B cell (primary cell): ENCODE results near the gene IGFBP7. TPM values are rescaled to one million over a fixed set of nuclear protein-coding genes. Genes with fewer than 3 reads are reported as not detected.

Experiments used
- ATAC-seq: fragments of 200-7000 bp; cut with Tn5 transposase; one replicate; pipeline ENCODE4 v1.10.0; 2021; ENCODE audit warnings: low read depth, mild to moderate bottlenecking, moderate number of reproducible peaks, moderate library complexity
- CTCF ChIA-PET: fragments of 350-600 bp; sonication (Branson Sonifier 250); formaldehyde crosslinking; loops from one replicate; lab custom pipeline; 2021; ENCODE audit warnings: antibody characterized with exemption, inconsistent platforms; lab: Charles Lee
- POLR2A ChIA-PET: fragments of 350-600 bp; sonication (Branson Sonifier 250); formaldehyde crosslinking; loops from one replicate; lab custom pipeline; 2021; ENCODE audit warnings: antibody characterized with exemption; lab: Charles Lee
- DNase-seq: peaks from one replicate; pipeline ENCODE4 v3.0.0; 2013
- H2AFZ ChIP-seq: 2 replicates; pipeline ENCODE4 v1.6.1; 2012; ENCODE audit warnings: mild to moderate bottlenecking, low read depth, low read length; ENCODE audit not compliant: insufficient read depth, poor library complexity, severe bottlenecking
- H3K27ac ChIP-seq, 2 donors: 1 replicate in 1 of 2; 2 replicates in 1 of 2; pipeline ENCODE4 v1.5.1; 2012 to 2013; ENCODE audit warnings: low read length in 2 of 2, mild to moderate bottlenecking in 2 of 2, moderate library complexity in 1 of 2
- H3K27me3 ChIP-seq, 4 experiments: fragments of 200-600 bp in 1 of 4; sonication (generic) in 1 of 4; replicated peaks in 1 of 4; 1 replicate in 2 of 4; 2 replicates in 2 of 4; pipeline versions ENCODE4 v1.6.1 to v1.7.0; 2013 to 2016; ENCODE audit warnings: low read length in 3 of 4, mild to moderate bottlenecking in 2 of 4, mixed read lengths in 1 of 4, moderate library complexity in 1 of 4; ENCODE audit not compliant: insufficient read depth in 4 of 4, control insufficient read depth in 3 of 4; ENCODE audit errors: control extremely low read depth in 1 of 4
- H3K36me3 ChIP-seq, 2 experiments: replicated peaks in 1 of 2; 1 replicate in 1 of 2; 2 replicates in 1 of 2; pipeline versions ENCODE4 v1.6.1 to v1.7.1; 2013; ENCODE audit warnings: low read length in 1 of 2; ENCODE audit not compliant: insufficient read depth in 2 of 2, control insufficient read depth in 1 of 2; ENCODE audit errors: control extremely low read depth in 1 of 2, extremely low read depth in 1 of 2
- H3K4me1 ChIP-seq, 2 donors: fragments of 200-600 bp in 1 of 2; sonication (generic) in 1 of 2; 1 replicate in 1 of 2; 2 replicates in 1 of 2; pipeline versions ENCODE4 v1.5.1 to v1.6.1; 2013 to 2017; ENCODE audit warnings: low read length in 2 of 2; ENCODE audit not compliant: control insufficient read depth in 2 of 2, insufficient read depth in 2 of 2
- H3K4me2 ChIP-seq: replicated peaks from 2 replicates; pipeline ENCODE3; 2012; ENCODE audit warnings: mild to moderate bottlenecking, low read depth, low read length; ENCODE audit not compliant: poor library complexity, severe bottlenecking
- H3K4me3 ChIP-seq, 5 experiments: fragments of 200-600 bp in 1 of 5; sonication (generic) in 1 of 5; 1 replicate in 3 of 5; 2 replicates in 2 of 5; pipeline versions ENCODE4 v1.5.1 to v1.7.0; 2011 to 2016; ENCODE audit warnings: low read length in 4 of 5, mild to moderate bottlenecking in 4 of 5, low read depth in 2 of 5, control low read depth in 1 of 5, moderate library complexity in 1 of 5; ENCODE audit not compliant: insufficient read depth in 1 of 5; ENCODE audit errors: control extremely low read depth in 1 of 5, extremely low read depth in 1 of 5
- H3K79me2 ChIP-seq: fragments of 200-600 bp; sonication (generic); one replicate; pipeline ENCODE4 v1.6.0; 2016; ENCODE audit warnings: low read length; ENCODE audit not compliant: control insufficient read depth, insufficient read depth
- H3K9ac ChIP-seq: fragments of 200-600 bp; sonication (generic); 2 replicates; pipeline ENCODE4 v1.6.1; 2017; ENCODE audit warnings: mild to moderate bottlenecking, low read length, moderate library complexity
- H3K9me3 ChIP-seq, 3 donors: one replicate each; pipeline versions ENCODE4 v1.6.1 to v1.7.1; 2013; ENCODE audit warnings: low read length in 2 of 3; ENCODE audit not compliant: control insufficient read depth in 2 of 3, insufficient read depth in 1 of 3; ENCODE audit errors: control extremely low read depth in 1 of 3
- H4K20me1 ChIP-seq: 2 replicates; pipeline ENCODE4 v1.6.0; 2012; ENCODE audit warnings: mild to moderate bottlenecking, low read length; ENCODE audit not compliant: insufficient read depth, control insufficient read depth, poor library complexity, severe bottlenecking
- H3K27ac Mint-ChIP-seq: one replicate; pipeline ENCODE4 v1.8.0; 2021; ENCODE audit warnings: mixed read lengths
- H3K27me3 Mint-ChIP-seq: one replicate; pipeline ENCODE4 v1.8.0; 2021; ENCODE audit warnings: mixed read lengths
- H3K4me1 Mint-ChIP-seq: one replicate; pipeline ENCODE4 v1.8.0; 2021; ENCODE audit warnings: mixed read lengths
- H3K4me3 Mint-ChIP-seq: one replicate; pipeline ENCODE4 v1.8.0; 2021; ENCODE audit warnings: mixed read lengths
- H3K9me3 Mint-ChIP-seq: one replicate; pipeline ENCODE4 v1.8.0; 2022; ENCODE audit warnings: mixed read lengths; ENCODE audit not compliant: insufficient read depth
- CTCF ChIP-seq: fragments of 200-600 bp; IDR thresholded peaks from one replicate; pipeline ENCODE4 v1.8.0; 2022; ENCODE audit warnings: antibody characterized with exemption, mild to moderate bottlenecking
- EZH2 ChIP-seq: IDR thresholded peaks from 2 replicates; pipeline ENCODE4 v1.6.1; 2012; ENCODE audit warnings: borderline replicate concordance, low read depth, mild to moderate bottlenecking, moderate library complexity, low read length; ENCODE audit not compliant: insufficient read depth, poor library complexity, severe bottlenecking
- WGBS: methylation state at CpG from one replicate; pipeline ENCODE4 v1.1.5; 2013; ENCODE audit warnings: missing lambda C conversion rate; ENCODE audit not compliant: insufficient coverage; 5-methylcytosine and 5-hydroxymethylcytosine counted together
- intact Hi-C: fragments of 100-400 bp; cut with micrococcal nuclease; formaldehyde crosslinking; loops from one replicate; pipeline ENCODE4 v1.10.0; 2022
- polyA plus RNA-seq: library from polyadenylated mRNA; depleted of rRNA; stranded (reverse); fragments of >200 nt; gene quantifications from 2 replicates; pipeline ENCODE4 v1.2.3, GENCODE V29; 2012
- total RNA-seq, 2 donors: library from RNA; stranded (reverse); fragments of 120-200 nt in 1 of 2; gene quantifications; 1 replicate in 1 of 2; 2 replicates in 1 of 2; pipeline versions ENCODE4 v1.2.3 to v1.2.4, GENCODE V29; 2013 to 2022

Gene IGFBP7
- total and polyA plus RNA-seq, 2 donors (not counting 1 experiment from before 2014, with no cell fraction given), result 0.37 TPM; not detected in 1

- Histone ChIP-seq H3K4me2 (no peak overlapping the region), H4K20me1 (no peaks in the 10 kb centered on the region), H3K4me1 (no peaks in the 10 kb centered on the region), H2AFZ (no peak overlapping the region), H3K4me3 (no peak overlapping the region), H3K9me3 (no peaks in the 10 kb centered on the region), H3K27ac (no peak overlapping the region), H3K36me3 (no peaks in the 10 kb centered on the region), H3K79me2 (no peaks in the 10 kb centered on the region), H3K27me3 (peaks cover 0 to 2% (median 0%) of the 10 kb centered on the region in 4 experiments), H3K9ac (no peak overlapping the region)
- H3K4me1 Mint-ChIP-seq, result no peaks in the 10 kb centered on the region
- ATAC-seq (no peak), DNase-seq (no peak)
- H3K4me3 Mint-ChIP-seq, result no peak overlapping the region
- no peaks in the 10 kb centered on the region for H3K9me3 Mint-ChIP-seq
- ChIA-PET CTCF (interaction anchor here (1.3 kb wide), 1 partner anchor 8 kb away, joined by 3 read pairs; no protein-coding TSS in a partner anchor), POLR2A (no interaction called here)
- no peak for TF ChIP-seq EZH2
- intact Hi-C loops, result no loop called here
- H3K27me3 Mint-ChIP-seq, result peaks cover 34% of the 10 kb centered on the region
- WGBS, result 83% methylated on average over 3 of the region's 7 CpGs
- no peak overlapping the region for H3K27ac Mint-ChIP-seq
These were observed 46.2 kb upstream of the IGFBP7 start for GRCh38 chr4:57156242-57156990.

GRCh38 chr4:57154926-57155325 is 44.7 kb upstream of the IGFBP7 start:
- no peak overlapping the region for H2AFZ ChIP-seq
- H3K4me2 ChIP-seq, result no peak overlapping the region
- TF ChIP-seq EZH2 (no peak), CTCF (no peak)
- H3K4me3 ChIP-seq, result no peak overlapping the region
- no peaks in the 10 kb centered on the region for H3K4me1 ChIP-seq
- H3K9ac ChIP-seq, result no peak overlapping the region
- peaks cover 34% of the 10 kb centered on the region for H3K27me3 Mint-ChIP-seq
- ChIA-PET CTCF (no interaction called here), POLR2A (no interaction called here)
- H4K20me1 ChIP-seq, result no peaks in the 10 kb centered on the region
- no peak overlapping the region for H3K27ac ChIP-seq
- no peaks in the 10 kb centered on the region for H3K4me1 Mint-ChIP-seq
- no peaks in the 10 kb centered on the region for H3K36me3 ChIP-seq
- intact Hi-C loops, result no loop called here
- H3K79me2 ChIP-seq, result no peaks in the 10 kb centered on the region
- ATAC-seq, result no peak
- no peaks in the 10 kb centered on the region for H3K9me3 ChIP-seq
- no peak overlapping the region for H3K4me3 Mint-ChIP-seq
- peaks cover 0 to 2% (median 0%) of the 10 kb centered on the region in 4 experiments for H3K27me3 ChIP-seq
- DNase-seq, result no peak
- no CpG with 5 or more reads among the region's 3 CpGs for WGBS
- H3K27ac Mint-ChIP-seq, result no peak overlapping the region
- no peaks in the 10 kb centered on the region for H3K9me3 Mint-ChIP-seq
